Liver (tissue), 9 donors: ENCODE data around the gene PPFIBP2. TPM values are rescaled to one million over a fixed set of nuclear protein-coding genes. Genes with fewer than 3 reads are reported as not detected.

Experiments used
- DNase-seq: peaks from one replicate; pipeline ENCODE4 v3.0.0-alpha.2; 2017; ENCODE audit warnings: low spot score
- H3K27ac ChIP-seq, 2 donors: one replicate each; pipeline ENCODE4 v1.7.0; 2013; ENCODE audit warnings: inconsistent platforms in 2 of 2, low read length in 2 of 2, control low read depth in 1 of 2, low read depth in 1 of 2, mild to moderate bottlenecking in 1 of 2
- H3K27me3 ChIP-seq, 4 donors: one replicate each; pipeline versions ENCODE4 v1.6.1 to v1.7.0; 2013; ENCODE audit warnings: low read length in 3 of 4, inconsistent platforms in 1 of 4, mild to moderate bottlenecking in 1 of 4, moderate library complexity in 1 of 4; ENCODE audit not compliant: control insufficient read depth in 4 of 4, insufficient read depth in 4 of 4
- H3K36me3 ChIP-seq, 4 donors: one replicate each; pipeline versions ENCODE4 v1.6.1 to v1.7.0; 2013; ENCODE audit warnings: low read length in 3 of 4, mild to moderate bottlenecking in 3 of 4, low read depth in 1 of 4, moderate library complexity in 1 of 4; ENCODE audit not compliant: control insufficient read depth in 4 of 4, insufficient read depth in 3 of 4
- H3K4me1 ChIP-seq, 4 donors: one replicate each; pipeline versions ENCODE4 v1.6.1 to v1.7.0; 2013; ENCODE audit warnings: low read length in 3 of 4, mild to moderate bottlenecking in 3 of 4, moderate library complexity in 1 of 4; ENCODE audit not compliant: control insufficient read depth in 4 of 4, insufficient read depth in 4 of 4
- H3K4me3 ChIP-seq, 3 donors: one replicate each; pipeline versions ENCODE4 v1.6.1 to v1.7.0; 2013; ENCODE audit warnings: low read length in 3 of 3, control low read depth in 1 of 3, low read depth in 1 of 3, mild to moderate bottlenecking in 1 of 3
- H3K9ac ChIP-seq, 2 donors: one replicate each; pipeline ENCODE4 v1.7.0; 2013; ENCODE audit warnings: low read length in 2 of 2, mild to moderate bottlenecking in 2 of 2, moderate library complexity in 2 of 2, control low read depth in 1 of 2, low read depth in 1 of 2
- H3K9me3 ChIP-seq, 4 donors: one replicate each; pipeline versions ENCODE4 v1.6.1 to v1.7.0; 2013; ENCODE audit warnings: low read length in 3 of 4; ENCODE audit not compliant: control insufficient read depth in 4 of 4
- CTCF ChIP-seq: fragments of 150-350 bp; IDR thresholded peaks from 2 replicates; pipeline ENCODE4 v1.5.1; 2017; ENCODE audit warnings: improper control_type of control experiment, low read depth, low read length; ENCODE audit not compliant: missing input control
- EGR1 ChIP-seq, 2 donors: IDR thresholded peaks; 2 replicates each; pipeline ENCODE4 v1.6.1; 2016 to 2018; ENCODE audit warnings: antibody characterized with exemption in 2 of 2, low read depth in 2 of 2
- FOXA1 ChIP-seq: IDR thresholded peaks from 2 replicates; pipeline ENCODE4 v1.6.1; 2016; ENCODE audit warnings: antibody characterized with exemption
- FOXA2 ChIP-seq: IDR thresholded peaks from 2 replicates; pipeline ENCODE4 v1.6.1; 2016; ENCODE audit warnings: antibody characterized with exemption
- GABPA ChIP-seq, 2 donors: IDR thresholded peaks in 1 of 2; conservative IDR thresholded peaks in 1 of 2; 2 replicates each; pipeline ENCODE4 v1.6.1; 2016; ENCODE audit warnings: antibody characterized with exemption in 2 of 2, mild to moderate bottlenecking in 1 of 2, moderate library complexity in 1 of 2
- HNF4A ChIP-seq, 2 donors: conservative IDR thresholded peaks; 2 replicates each; pipeline ENCODE4 v1.6.1; 2016; ENCODE audit warnings: antibody characterized with exemption in 2 of 2, mild to moderate bottlenecking in 2 of 2
- HNF4G ChIP-seq: IDR thresholded peaks from 2 replicates; pipeline ENCODE4 v1.6.1; 2016; ENCODE audit warnings: antibody characterized with exemption
- JUND ChIP-seq, 2 donors: IDR thresholded peaks; 2 replicates each; pipeline ENCODE4 v1.6.1; 2016; ENCODE audit warnings: antibody characterized with exemption in 2 of 2
- NR2F2 ChIP-seq: IDR thresholded peaks from 2 replicates; pipeline ENCODE4 v1.6.1; 2016; ENCODE audit warnings: antibody characterized with exemption
- RAD21 ChIP-seq, 2 donors: IDR thresholded peaks; 2 replicates each; pipeline ENCODE4 v1.6.1; 2016; ENCODE audit warnings: antibody characterized with exemption in 2 of 2, mild to moderate bottlenecking in 2 of 2
- RXRA ChIP-seq, 2 donors: IDR thresholded peaks; 2 replicates each; pipeline ENCODE4 v1.6.1; 2017 to 2018; ENCODE audit warnings: antibody characterized with exemption in 2 of 2, mild to moderate bottlenecking in 1 of 2
- SP1 ChIP-seq: IDR thresholded peaks from 2 replicates; pipeline ENCODE4 v1.6.1; 2018; ENCODE audit warnings: antibody characterized with exemption, mild to moderate bottlenecking
- TAF1 ChIP-seq: conservative IDR thresholded peaks from 2 replicates; pipeline ENCODE4 v1.6.1; 2016; ENCODE audit warnings: antibody characterized with exemption, mild to moderate bottlenecking
- YY1 ChIP-seq: IDR thresholded peaks from 2 replicates; pipeline ENCODE4 v1.6.1; 2016; ENCODE audit warnings: antibody characterized with exemption, mild to moderate bottlenecking
- ZBTB33 ChIP-seq: IDR thresholded peaks from 2 replicates; pipeline ENCODE4 v1.6.1; 2016; ENCODE audit warnings: antibody characterized with exemption
- WGBS: extraction: QIAGEN DNeasy Blood & Tissue Kit; methylation state at CpG from one replicate; pipeline ENCODE4 v1.1.7; 2013; 5-methylcytosine and 5-hydroxymethylcytosine counted together
- polyA plus RNA-seq, 2 donors: library from polyadenylated mRNA; stranded (reverse) in 1 of 2; unstranded in 1 of 2; fragments of 200-250 nt in 1 of 2; fragments of >200 nt in 1 of 2; fragmentation: Nextera tagmentation in 1 of 2; extraction: Ambion mirVana in 1 of 2; gene quantifications; one replicate each; pipeline versions ENCODE4 v1.2.1 to v1.2.3, GENCODE V29; 2013 to 2015
- total RNA-seq, 2 donors: library from RNA; depleted of rRNA; stranded (reverse); fragments of >200 nt; gene quantifications; one replicate each; pipeline ENCODE4 v1.2.3, GENCODE V29; 2014
- TF ChIP-seq, protein P1 (sequence below): IDR thresholded peaks from 2 replicates; pipeline ENCODE4 v1.6.1; 2016; ENCODE audit warnings: antibody characterized with exemption
- TF ChIP-seq, protein P2 (sequence below): IDR thresholded peaks from 2 replicates; pipeline ENCODE4 v1.6.1; 2016; ENCODE audit warnings: antibody characterized with exemption, mild to moderate bottlenecking
- TF ChIP-seq, protein P3 (sequence below): IDR thresholded peaks from 2 replicates; pipeline ENCODE4 v1.6.1; 2016; ENCODE audit warnings: antibody characterized with exemption
- donor health status: healthy.
- donor health status: healthy.
- donor health status: healthy.
- donor health status: healthy.
- donor health status: healthy.

PPFIBP2 gene
- total and polyA plus RNA-seq, 4 donors, result 19.6 to 80.0 (median 23.2) TPM

DNA sequence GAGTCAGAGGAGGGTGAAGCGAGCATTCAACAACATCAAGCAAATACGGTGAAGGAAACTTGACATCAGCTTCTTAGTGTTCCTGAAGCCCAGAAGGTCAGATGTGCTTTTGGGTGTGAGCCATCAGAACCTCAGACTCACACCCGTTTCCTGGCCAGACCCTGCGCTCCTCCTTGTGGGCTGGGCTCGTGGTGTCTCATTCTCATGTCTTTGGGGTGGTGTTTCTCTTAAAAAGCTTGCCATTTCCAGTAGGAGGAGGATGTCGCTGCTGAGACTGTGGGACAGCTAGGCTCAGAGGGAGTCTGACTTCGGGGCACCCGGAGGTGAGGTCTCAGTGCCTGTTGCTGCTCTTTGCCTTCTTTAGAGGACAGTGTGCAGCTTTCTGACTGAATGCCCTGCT, 24.2 kb downstream of the PPFIBP2 start:
- TF ChIP-seq RAD21 (IDR thresholded peaks at IDR 0.05) (peak in 1 of 2 donors; percentile 23), YY1 (no peak)
- TF ChIP-seq, protein P1, sequence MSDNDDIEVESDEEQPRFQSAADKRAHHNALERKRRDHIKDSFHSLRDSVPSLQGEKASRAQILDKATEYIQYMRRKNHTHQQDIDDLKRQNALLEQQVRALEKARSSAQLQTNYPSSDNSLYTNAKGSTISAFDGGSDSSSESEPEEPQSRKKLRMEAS, result no peak
- DNase-seq, result no peak
- no peak overlapping the region for H3K27ac ChIP-seq
- no peak overlapping the region for H3K9ac ChIP-seq
- 77% methylated on average over 8 of the region's 8 CpGs for WGBS
- H3K27me3 ChIP-seq, result no peaks in the 10 kb centered on the region
- peaks cover 1 to 15% (median 5%) of the 10 kb centered on the region in 4 donors for H3K4me1 ChIP-seq
- no peaks in the 10 kb centered on the region for H3K36me3 ChIP-seq
- H3K9me3 ChIP-seq, result no peaks in the 10 kb centered on the region
- no peak overlapping the region for H3K4me3 ChIP-seq

DNA sequence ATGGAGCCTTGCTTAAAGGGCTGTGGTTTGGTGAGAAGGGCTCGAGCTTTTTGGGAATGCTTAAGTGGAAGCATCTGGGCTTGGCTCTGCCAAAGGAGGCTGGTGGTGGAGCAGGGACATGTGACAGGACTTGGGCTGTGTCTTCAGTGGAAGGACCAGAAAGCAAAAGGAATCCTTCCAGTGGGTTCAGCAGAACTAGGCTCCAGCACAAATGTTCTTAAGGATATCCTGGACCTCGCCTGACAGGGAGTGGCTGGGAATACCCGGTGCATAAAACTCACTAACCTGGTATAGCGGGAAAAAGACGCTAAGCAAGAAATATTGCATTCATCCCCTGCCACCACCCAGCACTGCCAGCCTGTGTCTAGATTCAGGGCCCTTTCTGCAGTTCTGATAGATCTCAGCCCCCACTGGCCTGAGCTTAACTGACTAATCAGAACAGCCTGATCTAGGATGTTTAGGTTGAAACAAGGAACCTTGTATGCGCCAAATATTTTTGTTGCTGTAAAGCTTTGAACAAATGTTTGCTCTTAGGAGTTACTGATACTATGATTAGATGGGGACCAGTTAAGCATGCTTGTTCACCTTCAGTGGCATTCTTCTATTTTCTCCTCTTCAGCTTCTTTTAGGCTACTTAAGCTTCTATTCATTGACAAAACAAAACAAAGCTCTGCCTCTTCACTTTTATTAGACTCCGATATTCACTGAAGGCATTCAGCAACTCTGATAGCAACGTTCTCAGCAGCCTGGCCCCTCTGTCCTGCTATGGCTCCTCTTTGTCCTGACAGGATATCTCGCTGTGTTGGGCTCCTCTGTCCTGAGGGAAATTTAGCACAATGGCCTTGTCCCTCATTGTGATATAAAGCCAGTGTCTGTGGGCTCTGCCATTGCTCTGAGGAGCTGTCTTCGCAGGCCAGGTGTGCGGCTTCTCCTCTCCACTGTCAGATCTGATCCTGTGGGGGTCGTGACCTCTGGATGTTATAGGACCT, 25.0 kb downstream of the PPFIBP2 start:
- no peak overlapping the region for H3K27ac ChIP-seq
- H3K9me3 ChIP-seq, result no peaks in the 10 kb centered on the region
- no peaks in the 10 kb centered on the region for H3K36me3 ChIP-seq
- no peak for DNase-seq
- TF ChIP-seq EGR1 (IDR thresholded peaks at IDR 0.05; ENCODE audit: low read depth in 2 of 2), result no peak
- no peak for TF ChIP-seq HNF4A (conservative IDR thresholded peaks at IDR 0.05)
- TF ChIP-seq TAF1, result no peak
- no peak for TF ChIP-seq YY1
- TF ChIP-seq RXRA (IDR thresholded peaks at IDR 0.05), result no peak
- TF ChIP-seq JUND (IDR thresholded peaks at IDR 0.05), result no peak
- TF ChIP-seq, protein P1, result no peak
- TF ChIP-seq HNF4G, result no peak
- TF ChIP-seq, protein P2, sequence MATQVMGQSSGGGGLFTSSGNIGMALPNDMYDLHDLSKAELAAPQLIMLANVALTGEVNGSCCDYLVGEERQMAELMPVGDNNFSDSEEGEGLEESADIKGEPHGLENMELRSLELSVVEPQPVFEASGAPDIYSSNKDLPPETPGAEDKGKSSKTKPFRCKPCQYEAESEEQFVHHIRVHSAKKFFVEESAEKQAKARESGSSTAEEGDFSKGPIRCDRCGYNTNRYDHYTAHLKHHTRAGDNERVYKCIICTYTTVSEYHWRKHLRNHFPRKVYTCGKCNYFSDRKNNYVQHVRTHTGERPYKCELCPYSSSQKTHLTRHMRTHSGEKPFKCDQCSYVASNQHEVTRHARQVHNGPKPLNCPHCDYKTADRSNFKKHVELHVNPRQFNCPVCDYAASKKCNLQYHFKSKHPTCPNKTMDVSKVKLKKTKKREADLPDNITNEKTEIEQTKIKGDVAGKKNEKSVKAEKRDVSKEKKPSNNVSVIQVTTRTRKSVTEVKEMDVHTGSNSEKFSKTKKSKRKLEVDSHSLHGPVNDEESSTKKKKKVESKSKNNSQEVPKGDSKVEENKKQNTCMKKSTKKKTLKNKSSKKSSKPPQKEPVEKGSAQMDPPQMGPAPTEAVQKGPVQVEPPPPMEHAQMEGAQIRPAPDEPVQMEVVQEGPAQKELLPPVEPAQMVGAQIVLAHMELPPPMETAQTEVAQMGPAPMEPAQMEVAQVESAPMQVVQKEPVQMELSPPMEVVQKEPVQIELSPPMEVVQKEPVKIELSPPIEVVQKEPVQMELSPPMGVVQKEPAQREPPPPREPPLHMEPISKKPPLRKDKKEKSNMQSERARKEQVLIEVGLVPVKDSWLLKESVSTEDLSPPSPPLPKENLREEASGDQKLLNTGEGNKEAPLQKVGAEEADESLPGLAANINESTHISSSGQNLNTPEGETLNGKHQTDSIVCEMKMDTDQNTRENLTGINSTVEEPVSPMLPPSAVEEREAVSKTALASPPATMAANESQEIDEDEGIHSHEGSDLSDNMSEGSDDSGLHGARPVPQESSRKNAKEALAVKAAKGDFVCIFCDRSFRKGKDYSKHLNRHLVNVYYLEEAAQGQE, result no peak
- no peak for TF ChIP-seq GABPA (IDR thresholded peaks at IDR 0.05 in 1 of 2, conservative IDR thresholded peaks at IDR 0.05 in 1 of 2)
- TF ChIP-seq CTCF, result no peak
- no peak for TF ChIP-seq NR2F2
- no peak for TF ChIP-seq FOXA1
- no peak for TF ChIP-seq FOXA2
- TF ChIP-seq, protein P3, sequence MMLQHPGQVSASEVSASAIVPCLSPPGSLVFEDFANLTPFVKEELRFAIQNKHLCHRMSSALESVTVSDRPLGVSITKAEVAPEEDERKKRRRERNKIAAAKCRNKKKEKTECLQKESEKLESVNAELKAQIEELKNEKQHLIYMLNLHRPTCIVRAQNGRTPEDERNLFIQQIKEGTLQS, result no peak
- no peak for TF ChIP-seq ZBTB33
- TF ChIP-seq SP1, result no peak
- no peak for TF ChIP-seq RAD21 (IDR thresholded peaks at IDR 0.05)
- no peaks in the 10 kb centered on the region for H3K27me3 ChIP-seq
- 84% methylated on average over 12 of the region's 12 CpGs for WGBS
- H3K4me3 ChIP-seq, result no peak overlapping the region
- H3K4me1 ChIP-seq, result peaks cover 0 to 8% (median under 1%) of the 10 kb centered on the region in 4 donors
- H3K9ac ChIP-seq, result no peak overlapping the region
